Stimulated activated CD4-positive, alpha-beta T cell treated with anti-CD3 and anti-CD28 coated beads, Interleukin-15, amount 100 ng/mL, for 1 hour (primary cell): Measurements from ENCODE around the gene ASIC3.
"Not testable (repeated sequence)": the region's sequence is repeated elsewhere in the genome, so short reads cannot be mapped to it uniquely, and the experiment has no call there.

Experiments
- DNase-seq, 2 donors: peaks; one replicate each; pipeline ENCODE4 v3.0.0-alpha.2; 2020; ENCODE audit warnings: low read depth in 1 of 2, low spot score in 1 of 2

ASIC3 gene

GRCh38 chr7:151047976-151048815 is at the start of gene ASIC3:
TSS of gene ASIC3 (plus strand) at chr7:151048531. CDS start at chr7:151048886, 355 bp downstream.
- no peak for DNase-seq

DNA sequence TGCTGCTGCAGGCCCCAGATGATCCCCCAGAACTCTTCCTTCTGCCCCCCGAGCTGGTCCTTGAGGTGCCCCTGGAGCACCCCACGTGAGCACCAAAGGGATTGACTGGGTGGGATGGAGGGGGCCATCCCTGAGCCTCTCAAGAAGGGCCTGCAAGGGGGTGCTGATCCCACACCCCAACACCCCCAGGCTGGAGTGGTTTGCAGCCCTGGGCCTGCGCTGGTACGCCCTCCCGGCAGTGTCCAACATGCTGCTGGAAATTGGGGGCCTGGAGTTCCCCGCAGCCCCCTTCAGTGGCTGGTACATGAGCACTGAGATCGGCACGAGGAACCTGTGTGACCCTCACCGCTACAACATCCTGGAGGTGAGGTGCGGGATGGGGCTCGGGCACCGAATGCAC is 49.3 kb upstream of the ASIC3 start:
- DNase-seq = no peak

DNA sequence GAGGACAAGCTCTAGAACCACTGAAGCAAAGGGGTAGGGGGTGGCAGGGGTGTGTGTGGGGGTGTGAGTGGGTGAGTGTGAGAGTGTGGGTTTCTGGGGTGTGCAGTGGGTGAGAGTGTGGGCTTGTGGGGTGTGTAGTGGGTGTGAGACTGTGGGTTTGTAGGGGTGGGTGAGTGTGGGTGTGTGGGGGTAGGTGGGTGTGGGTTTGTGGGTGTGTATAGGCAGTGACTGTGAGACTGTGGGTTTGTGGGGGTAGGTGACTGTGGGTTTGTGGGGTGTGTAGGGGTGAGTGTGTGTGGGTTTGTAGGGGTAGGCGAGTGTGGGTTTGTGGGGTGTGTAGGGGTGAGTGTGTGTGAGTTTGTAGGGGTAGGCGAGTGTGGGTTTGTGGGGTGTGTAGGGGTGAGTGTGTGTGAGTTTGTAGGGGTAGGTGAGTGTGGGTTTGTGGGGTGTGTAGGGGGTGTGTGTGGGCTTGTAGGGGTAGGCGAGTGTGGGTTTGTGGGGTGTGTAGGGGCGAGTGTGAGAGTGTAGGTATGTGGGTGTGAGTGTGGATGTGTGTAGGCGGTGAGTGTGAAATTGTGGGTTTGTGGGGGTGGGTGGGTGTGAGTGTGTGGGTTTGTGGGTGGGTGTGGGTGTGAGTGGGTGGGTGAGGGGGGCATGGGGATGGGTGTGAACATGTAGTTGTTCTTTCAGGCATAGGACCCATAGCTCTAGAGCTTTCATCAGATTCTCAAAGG is 48.7 kb upstream of the ASIC3 start:
- DNase-seq = no peak

DNA sequence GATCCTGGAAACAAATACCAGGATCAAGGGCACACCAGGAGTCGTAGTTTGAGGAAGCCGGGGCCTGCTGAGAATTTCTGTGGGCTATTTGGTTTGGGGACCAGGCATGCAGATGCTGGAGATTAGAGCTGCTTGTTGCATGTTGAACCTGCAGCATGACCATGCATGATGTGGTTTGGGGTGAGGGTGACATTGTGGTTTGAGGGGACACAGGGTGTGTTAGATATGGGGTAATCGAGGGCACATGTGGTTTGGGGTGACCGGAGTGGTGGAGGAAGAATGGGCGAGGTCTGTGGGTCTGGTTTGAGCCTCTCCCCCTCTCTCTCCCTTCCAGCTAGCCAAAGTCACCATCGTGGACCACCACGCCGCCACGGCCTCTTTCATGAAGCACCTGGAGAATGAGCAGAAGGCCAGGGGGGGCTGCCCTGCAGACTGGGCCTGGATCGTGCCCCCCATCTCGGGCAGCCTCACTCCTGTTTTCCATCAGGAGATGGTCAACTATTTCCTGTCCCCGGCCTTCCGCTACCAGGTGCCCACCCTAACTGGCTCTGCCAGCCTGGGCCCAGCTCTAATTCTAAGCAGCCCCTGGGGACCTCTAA is 47.3 kb upstream of the ASIC3 start:
- DNase-seq = no peak

- no peak for DNase-seq
These were observed 46.8 kb upstream of the ASIC3 start for GRCh38 chr7:151001546-151001945.

DNA sequence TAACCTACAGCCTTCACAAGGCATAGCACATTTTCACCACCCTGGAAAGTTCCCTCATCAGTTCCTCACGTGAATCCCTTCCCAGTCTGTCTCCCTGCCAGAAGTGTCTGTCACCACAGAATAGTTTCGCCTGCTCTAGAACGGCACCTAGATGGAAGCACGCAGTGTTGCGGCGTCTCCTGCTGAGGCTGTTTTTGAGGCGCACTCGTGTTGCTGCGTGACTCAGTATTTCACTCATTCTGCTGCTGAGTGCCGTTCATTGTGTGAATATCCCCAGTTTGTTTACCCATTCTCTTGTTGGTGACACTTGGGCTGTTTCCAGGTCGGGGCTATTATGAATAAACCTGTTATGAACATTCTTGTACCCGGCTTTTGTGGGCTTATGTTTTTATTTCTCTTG is 44.8 kb upstream of the ASIC3 start:
- DNase-seq = no peak

DNA sequence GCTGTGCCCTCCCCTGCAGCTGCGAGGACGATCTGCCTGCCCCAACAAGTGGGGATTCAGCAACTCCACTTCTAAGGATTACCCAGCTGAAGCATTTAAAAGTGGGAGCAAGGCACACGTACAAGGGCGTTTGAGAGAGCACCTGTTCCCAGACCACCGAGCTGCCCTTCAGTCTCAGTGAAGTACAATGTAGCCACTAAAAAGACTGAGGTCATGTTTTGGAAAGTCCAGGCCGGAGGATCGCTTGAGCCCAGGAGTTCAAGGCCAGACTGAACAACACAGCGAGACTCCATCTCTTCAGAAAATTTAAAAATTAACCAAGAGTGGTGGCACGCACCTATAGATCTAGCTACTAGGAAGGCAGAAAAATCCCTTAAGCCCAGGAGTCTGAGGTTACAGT is 42.8 kb upstream of the ASIC3 start:
- DNase-seq = no peak

GRCh38 chr7:151006590-151007300 is 41.6 kb upstream of the ASIC3 start:
- no peak for DNase-seq

- no peak for DNase-seq
These were observed 40.8 kb upstream of the ASIC3 start for GRCh38 chr7:151007469-151007898.

GRCh38 chr7:151008143-151008510 is 40.2 kb upstream of the ASIC3 start:
- no peak for DNase-seq

DNA sequence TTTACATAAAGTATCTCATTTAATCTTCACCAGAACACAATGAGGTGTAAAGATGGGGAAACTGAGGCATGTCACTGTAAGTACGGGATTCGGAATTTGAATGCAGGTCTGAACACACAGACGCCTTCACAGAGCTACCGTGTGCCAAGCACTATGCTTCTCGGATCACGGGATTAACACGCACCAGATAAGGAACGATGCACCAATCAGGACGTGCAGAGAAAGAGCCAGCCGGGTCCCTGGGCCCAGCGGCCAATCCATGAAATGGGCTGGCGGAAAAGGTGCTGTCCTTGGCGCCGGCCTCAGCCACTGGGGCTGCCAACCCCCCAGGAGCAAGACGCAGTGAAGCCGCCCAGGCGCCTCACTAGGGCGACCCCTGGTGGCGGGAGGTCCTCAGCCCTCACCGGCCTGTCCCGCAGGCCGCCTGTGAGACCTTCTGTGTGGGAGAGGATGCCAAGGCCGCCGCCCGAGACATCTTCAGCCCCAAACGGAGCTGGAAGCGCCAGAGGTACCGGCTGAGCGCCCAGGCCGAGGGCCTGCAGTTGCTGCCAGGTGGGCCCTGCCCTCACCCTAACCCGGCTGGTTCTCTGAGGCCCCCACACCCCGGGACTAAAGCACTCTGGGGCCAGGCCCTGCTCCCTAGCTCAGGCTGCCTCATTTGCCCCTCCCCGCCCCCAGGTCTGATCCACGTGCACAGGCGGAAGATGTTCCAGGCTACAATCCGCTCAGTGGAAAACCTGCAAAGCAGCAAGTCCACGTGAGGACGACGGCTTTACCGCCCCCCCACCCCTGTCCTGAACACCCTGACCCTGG is 39.6 kb upstream of the ASIC3 start:
- peak; percentile 58 to 80 for DNase-seq

GRCh38 chr7:151009327-151010036 is 38.8 kb upstream of the ASIC3 start:
- DNase-seq = no peak

- no peak for DNase-seq
These were observed 38.4 kb upstream of the ASIC3 start for GRCh38 chr7:151010037-151010306.

- no peak for DNase-seq
These were observed 37.8 kb upstream of the ASIC3 start for GRCh38 chr7:151010307-151011096.

GRCh38 chr7:151011097-151011409 is 37.3 kb upstream of the ASIC3 start:
- no peak for DNase-seq

DNA sequence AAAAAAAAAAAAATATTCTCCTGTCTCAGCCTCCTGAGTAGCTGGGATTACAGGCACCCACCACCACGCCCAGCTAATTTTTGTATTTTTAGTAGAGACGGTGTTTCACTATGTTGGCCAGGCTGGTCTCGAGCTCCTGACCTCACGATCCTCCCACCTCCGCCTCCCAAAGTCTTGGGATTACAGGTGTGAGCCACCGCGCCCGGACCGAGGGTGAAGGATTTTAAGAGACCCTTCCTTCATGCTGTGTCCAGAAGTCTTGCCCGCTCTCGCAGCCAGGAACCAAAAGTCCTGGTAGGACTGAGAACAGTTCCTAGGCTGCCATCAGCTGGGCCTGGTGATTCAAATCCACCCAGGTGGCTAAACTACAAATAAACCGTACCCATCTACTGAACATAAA is 36.7 kb upstream of the ASIC3 start:
- not testable (repeated sequence) for DNase-seq

- DNase-seq = no peak
These were observed 36.2 kb upstream of the ASIC3 start for GRCh38 chr7:151012031-151012692.

- DNase-seq = no peak
These were observed 35.4 kb upstream of the ASIC3 start for GRCh38 chr7:151012911-151013347.

DNA sequence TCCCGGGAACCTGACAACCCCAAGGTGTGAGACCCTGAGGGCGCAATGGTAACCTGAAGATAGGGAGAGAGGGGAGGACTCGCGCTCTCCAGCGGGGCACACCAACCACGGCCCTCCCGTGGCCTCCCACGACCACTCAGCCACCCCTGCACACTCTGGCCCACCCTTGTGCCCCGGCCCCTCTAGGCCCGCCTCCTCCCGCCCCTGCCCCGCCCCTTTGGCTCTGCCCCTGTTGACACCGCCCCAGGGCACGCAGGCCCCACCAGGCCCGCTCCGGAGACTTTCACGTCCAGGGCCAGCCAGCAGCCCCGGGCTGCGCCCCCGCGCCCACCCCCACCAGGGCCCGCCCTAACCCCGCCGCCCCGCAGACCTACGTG is 35.0 kb upstream of the ASIC3 start:
- DNase-seq = no peak
